HUES48 (cell line): ENCODE data around the gene NRG3.

Source experiments
- H3K27ac ChIP-seq: one replicate; pipeline ENCODE4 v1.7.0; 2013; ENCODE audit warnings: low read depth, low read length, inconsistent platforms
- H3K27me3 ChIP-seq: 2 replicates; pipeline ENCODE4 v1.6.1; 2013; ENCODE audit warnings: mild to moderate bottlenecking, low read length; ENCODE audit not compliant: control insufficient read depth, insufficient read depth
- H3K36me3 ChIP-seq: 2 replicates; pipeline ENCODE4 v1.6.1; 2013; ENCODE audit warnings: low read length; ENCODE audit not compliant: control insufficient read depth, insufficient read depth
- H3K4me1 ChIP-seq: 2 replicates; pipeline ENCODE4 v1.6.1; 2013; ENCODE audit warnings: mild to moderate bottlenecking, low read length; ENCODE audit not compliant: control insufficient read depth, insufficient read depth
- H3K4me3 ChIP-seq: 2 replicates; pipeline ENCODE4 v1.5.1; 2013; ENCODE audit warnings: mild to moderate bottlenecking, low read depth, low read length
- H3K9ac ChIP-seq: 2 replicates; pipeline ENCODE4 v1.6.1; 2013; ENCODE audit warnings: mild to moderate bottlenecking, low read depth, low read length, moderate library complexity
- H3K9me3 ChIP-seq: 2 replicates; pipeline ENCODE4 v1.6.1; 2013; ENCODE audit warnings: low read length; ENCODE audit not compliant: control insufficient read depth, insufficient read depth

NRG3 gene

DNA sequence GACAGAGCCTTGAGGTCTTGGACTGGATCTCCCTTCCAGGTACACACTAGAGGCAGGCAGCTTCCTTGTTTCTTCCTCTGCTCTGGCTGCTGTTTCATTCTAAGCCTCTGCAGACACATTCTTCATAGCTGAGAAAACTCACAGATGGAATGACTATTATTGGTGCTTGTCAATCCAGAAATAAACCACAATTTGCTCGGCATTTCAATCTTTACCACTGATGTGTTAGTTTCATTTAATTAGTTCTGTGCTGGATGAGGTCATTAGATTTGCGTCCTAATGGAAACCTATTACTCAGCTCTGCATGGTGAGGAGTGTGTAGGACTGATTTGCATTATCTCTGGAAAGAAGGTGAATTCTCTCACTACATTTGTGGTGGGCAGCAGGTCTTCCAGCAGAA, 392.5 kb downstream of the NRG3 start:
- H3K27me3 ChIP-seq: no peaks in the 10 kb centered on the region
- no peak overlapping the region for H3K4me3 ChIP-seq
- no peaks in the 10 kb centered on the region for H3K36me3 ChIP-seq
- no peak overlapping the region for H3K9ac ChIP-seq
- H3K27ac ChIP-seq: no peak overlapping the region
- H3K4me1 ChIP-seq: peaks cover 15% of the 10 kb centered on the region
- no peaks in the 10 kb centered on the region for H3K9me3 ChIP-seq

DNA sequence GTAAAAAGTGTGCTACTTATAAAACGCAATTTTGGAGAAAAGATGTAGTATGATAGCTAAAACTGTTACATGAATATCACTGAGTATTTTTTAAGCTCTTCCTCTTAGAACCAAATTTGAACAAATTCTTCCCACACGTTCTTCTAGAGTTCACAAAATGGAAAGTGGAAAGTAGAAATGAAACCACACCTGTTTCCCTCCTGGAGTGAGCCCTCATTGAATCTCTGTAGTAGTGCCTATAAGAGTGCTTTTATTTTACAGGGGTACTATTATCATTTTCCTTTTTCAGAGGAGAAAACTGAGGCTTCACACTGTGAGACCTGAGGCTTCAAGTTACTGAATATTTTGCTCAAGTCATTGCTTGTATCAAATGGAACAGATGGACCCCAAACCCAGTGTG, 393.0 kb downstream of the NRG3 start:
- Histone ChIP-seq H3K9ac (no peak overlapping the region), H3K4me1 (peaks cover 15% of the 10 kb centered on the region), H3K9me3 (no peaks in the 10 kb centered on the region), H3K27me3 (no peaks in the 10 kb centered on the region), H3K27ac (no peak overlapping the region), H3K36me3 (no peaks in the 10 kb centered on the region), H3K4me3 (no peak overlapping the region)

DNA sequence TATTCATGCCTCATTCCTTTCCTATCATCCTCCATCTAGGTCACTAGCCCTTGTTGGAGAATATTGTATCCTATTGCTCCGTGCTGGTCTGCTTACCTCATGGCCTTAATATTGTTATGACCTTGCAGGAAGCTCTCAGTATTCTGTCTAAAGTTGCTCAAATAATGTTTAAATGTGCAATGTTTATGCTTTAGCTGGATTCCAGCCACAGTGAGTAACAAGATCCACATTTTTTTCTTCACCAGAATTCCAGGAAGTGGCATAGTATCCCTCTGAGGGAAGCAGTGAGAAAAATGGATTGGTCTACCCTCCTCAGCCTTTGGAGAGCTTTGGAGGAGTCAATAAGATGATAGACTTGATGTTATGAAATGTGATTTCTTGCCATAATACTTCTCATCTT, 402.6 kb downstream of the NRG3 start:
- no peak overlapping the region for H3K4me3 ChIP-seq
- H3K9me3 ChIP-seq: no peaks in the 10 kb centered on the region
- no peak overlapping the region for H3K9ac ChIP-seq
- no peaks in the 10 kb centered on the region for H3K27me3 ChIP-seq
- H3K27ac ChIP-seq: no peak overlapping the region
- no peaks in the 10 kb centered on the region for H3K36me3 ChIP-seq
- no peaks in the 10 kb centered on the region for H3K4me1 ChIP-seq

DNA sequence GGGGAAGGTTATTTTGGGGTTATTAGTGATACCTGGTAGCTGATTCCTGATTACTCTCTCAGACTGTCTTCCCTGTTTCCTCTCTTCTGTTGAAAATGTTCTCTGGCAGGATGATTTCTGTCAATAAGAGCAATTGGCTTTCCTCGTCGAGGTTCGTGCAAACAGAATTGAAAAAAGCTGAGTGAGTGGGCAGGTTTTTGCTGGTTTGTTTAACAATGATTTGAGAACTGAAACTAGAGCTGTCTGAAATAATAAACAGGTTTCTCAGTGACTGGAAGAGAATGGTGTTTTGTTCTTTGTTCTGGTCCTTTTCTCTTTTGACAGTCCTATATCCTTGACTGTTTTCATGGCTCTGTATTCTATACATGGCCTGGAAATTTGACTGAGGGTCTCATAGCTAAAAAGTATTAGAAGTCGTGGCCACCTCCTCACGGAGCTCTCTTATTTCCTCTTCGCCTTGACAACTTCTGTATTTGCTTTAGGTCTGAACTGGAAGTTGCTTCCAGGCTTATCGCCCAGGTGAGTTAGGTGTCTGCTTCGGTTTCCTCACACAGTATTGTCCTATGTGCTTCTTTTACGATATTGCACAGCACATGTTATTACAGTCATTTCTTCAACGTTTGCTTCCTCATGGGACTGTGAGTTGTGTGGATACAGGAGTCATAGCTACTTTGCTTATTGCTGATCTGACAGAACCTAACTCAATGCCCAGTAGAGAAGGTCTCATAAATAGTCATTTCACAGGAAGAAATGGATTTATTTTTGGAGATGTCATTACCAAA, 403.6 kb downstream of the NRG3 start:
- Histone ChIP-seq H3K27me3 (no peaks in the 10 kb centered on the region), H3K9ac (no peak overlapping the region), H3K27ac (no peak overlapping the region), H3K36me3 (no peaks in the 10 kb centered on the region), H3K4me3 (no peak overlapping the region), H3K4me1 (no peaks in the 10 kb centered on the region), H3K9me3 (no peaks in the 10 kb centered on the region)

DNA sequence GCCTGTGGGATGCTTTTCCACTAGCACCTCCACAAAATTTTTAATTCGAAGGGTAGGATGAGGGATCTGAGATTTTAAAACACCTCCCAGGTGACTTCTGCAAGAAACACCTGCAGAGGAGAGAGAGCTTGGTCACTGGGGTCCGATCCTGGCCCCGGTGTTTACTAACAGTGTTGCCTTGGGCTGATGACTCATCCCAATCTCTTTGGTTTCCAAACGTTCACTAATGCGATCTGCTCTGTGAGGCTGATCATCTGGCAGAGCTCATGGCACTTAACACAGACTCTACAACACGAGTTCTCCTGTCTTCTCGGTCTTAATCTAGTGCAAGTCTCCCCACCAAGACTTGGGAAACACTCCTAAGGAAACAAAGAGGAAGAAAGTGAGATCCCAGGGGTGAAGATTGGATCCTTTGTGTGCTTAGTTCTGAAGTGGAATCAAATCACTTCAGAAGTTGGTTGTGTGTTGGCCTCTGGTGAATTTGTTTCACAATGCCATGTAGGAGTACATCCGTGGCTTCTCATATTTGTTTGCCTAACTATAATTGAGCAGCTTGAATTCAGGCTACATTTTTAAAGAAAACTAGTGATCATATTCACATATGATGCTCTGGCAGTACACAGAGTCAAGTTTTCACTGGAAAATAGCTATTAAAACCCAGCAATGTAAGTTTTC, 407.9 kb downstream of the NRG3 start:
- no peaks in the 10 kb centered on the region for H3K9me3 ChIP-seq
- no peaks in the 10 kb centered on the region for H3K27me3 ChIP-seq
- no peak overlapping the region for H3K9ac ChIP-seq
- H3K4me1 ChIP-seq: no peaks in the 10 kb centered on the region
- H3K36me3 ChIP-seq: no peaks in the 10 kb centered on the region
- no peak overlapping the region for H3K4me3 ChIP-seq
- H3K27ac ChIP-seq: no peak overlapping the region

DNA sequence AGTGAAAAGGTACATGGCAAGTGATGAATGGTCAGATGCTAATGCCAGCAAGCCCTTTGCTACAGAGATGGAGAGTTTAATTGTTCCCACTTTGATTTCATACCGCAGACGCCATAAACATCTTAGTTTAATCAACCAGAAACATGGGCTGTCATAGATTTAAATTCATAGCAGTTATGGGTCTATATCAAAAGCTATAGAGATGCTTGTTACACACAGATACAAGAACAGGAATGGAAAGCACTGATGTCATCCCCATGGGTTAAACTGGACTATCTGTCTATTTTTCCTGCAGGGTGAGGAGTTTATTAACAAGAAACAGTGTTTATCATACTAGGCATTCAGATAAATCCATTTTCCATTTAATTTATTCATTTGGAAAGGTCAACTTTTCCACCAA, 409.2 kb downstream of the NRG3 start:
- Histone ChIP-seq H3K9me3 (no peaks in the 10 kb centered on the region), H3K9ac (no peak overlapping the region), H3K27ac (no peak overlapping the region)

DNA sequence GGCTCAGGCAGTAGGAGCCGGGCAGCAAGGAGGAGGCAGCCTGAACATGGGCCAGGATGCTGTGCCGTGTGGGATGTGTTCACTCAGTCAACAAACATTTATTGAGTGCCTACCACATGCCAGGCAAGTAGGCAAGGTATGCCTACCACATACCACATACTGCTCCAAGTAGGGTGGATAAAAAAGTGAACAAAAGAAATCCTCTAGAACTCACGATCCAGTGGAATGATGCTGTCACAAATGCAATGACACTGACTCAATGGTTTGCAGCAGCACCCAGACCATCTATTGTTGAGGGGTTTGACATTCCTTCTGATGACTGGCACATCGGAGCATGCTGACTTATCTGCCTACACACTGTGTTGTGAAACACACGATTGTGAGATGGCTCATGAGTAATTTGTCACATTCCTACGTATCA, 413.5 kb downstream of the NRG3 start:
- no peaks in the 10 kb centered on the region for H3K36me3 ChIP-seq
- H3K4me3 ChIP-seq: no peak overlapping the region
- no peak overlapping the region for H3K9ac ChIP-seq
- H3K4me1 ChIP-seq: no peaks in the 10 kb centered on the region
- H3K9me3 ChIP-seq: no peaks in the 10 kb centered on the region
- no peaks in the 10 kb centered on the region for H3K27me3 ChIP-seq
- no peak overlapping the region for H3K27ac ChIP-seq

More for the DNA sequence above, 409.2 kb downstream of the NRG3 start:
- Histone ChIP-seq H3K36me3 (no peaks in the 10 kb centered on the region), H3K4me1 (no peaks in the 10 kb centered on the region), H3K4me3 (no peak overlapping the region), H3K27me3 (no peaks in the 10 kb centered on the region)

DNA sequence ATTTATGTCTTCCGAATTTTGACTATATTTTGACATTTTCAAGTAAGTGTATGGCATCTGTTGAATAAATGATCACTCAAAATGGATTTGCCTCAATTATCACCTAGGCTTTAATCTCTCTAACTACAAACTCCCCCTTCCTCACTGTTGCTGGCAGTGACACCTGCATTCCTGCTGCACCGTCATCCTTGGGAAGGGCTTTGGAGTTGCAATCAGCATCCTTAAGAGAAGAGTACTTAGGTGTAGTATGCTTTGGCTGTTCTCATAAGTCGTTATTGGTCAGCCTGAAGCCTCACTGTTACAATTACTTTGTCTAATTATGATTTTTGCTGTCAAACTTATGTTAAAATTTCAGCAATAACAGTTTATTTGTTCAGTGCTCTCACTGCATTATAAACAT, 415.0 kb downstream of the NRG3 start:
- Histone ChIP-seq H3K27me3 (no peaks in the 10 kb centered on the region), H3K9me3 (no peaks in the 10 kb centered on the region), H3K4me1 (no peaks in the 10 kb centered on the region), H3K36me3 (no peaks in the 10 kb centered on the region), H3K4me3 (no peak overlapping the region), H3K9ac (no peak overlapping the region), H3K27ac (no peak overlapping the region)

DNA sequence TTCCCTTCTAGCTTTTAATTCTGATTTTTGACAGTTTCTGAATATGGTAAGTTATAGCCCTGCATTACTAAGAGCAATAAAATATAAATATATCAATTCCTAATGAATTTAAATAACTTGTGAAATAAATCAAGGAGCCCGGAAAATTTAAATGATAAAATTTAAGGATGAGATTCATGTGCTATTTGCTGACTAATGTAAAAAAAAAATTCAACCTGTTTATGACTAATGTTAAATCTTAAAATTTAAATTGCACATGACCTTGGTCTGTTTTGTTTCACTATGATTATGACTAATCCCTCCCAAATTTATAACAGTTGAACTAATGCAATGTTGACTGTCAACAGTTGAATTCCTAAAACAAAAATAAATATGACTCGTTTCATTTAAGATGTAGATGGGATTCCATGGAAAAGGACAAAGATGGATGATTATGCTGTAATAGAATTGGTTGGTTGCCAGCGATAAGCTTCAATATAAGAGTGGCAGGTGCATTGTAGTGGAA, 419.9 kb downstream of the NRG3 start:
- H3K36me3 ChIP-seq: no peaks in the 10 kb centered on the region
- no peak overlapping the region for H3K9ac ChIP-seq
- no peaks in the 10 kb centered on the region for H3K9me3 ChIP-seq
- no peaks in the 10 kb centered on the region for H3K27me3 ChIP-seq
- no peak overlapping the region for H3K4me3 ChIP-seq
- H3K4me1 ChIP-seq: no peaks in the 10 kb centered on the region
- no peak overlapping the region for H3K27ac ChIP-seq

DNA sequence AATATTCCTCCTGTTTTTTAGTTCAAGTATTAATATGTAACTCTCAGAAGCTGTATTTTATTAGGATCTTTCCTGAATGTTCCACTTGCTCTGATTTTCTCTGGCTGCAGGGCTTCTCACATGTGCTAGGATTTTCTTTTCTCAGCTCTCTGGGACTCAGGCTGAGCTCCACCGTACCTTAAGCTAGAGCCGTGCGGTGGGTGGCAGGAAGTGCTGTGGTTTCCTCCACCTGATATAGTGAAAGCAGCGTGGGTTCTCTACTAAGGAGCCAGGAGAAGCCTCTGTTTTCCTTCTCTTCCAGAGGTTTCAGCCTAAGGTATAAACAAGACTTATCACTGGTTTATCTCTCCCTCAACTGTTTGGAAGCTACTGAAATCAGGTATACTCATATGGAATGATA, 433.6 kb downstream of the NRG3 start:
- no peaks in the 10 kb centered on the region for H3K36me3 ChIP-seq
- H3K4me3 ChIP-seq: no peak overlapping the region
- H3K9ac ChIP-seq: no peak overlapping the region
- H3K9me3 ChIP-seq: no peaks in the 10 kb centered on the region
- no peaks in the 10 kb centered on the region for H3K4me1 ChIP-seq
- H3K27me3 ChIP-seq: no peaks in the 10 kb centered on the region
- H3K27ac ChIP-seq: no peak overlapping the region

DNA sequence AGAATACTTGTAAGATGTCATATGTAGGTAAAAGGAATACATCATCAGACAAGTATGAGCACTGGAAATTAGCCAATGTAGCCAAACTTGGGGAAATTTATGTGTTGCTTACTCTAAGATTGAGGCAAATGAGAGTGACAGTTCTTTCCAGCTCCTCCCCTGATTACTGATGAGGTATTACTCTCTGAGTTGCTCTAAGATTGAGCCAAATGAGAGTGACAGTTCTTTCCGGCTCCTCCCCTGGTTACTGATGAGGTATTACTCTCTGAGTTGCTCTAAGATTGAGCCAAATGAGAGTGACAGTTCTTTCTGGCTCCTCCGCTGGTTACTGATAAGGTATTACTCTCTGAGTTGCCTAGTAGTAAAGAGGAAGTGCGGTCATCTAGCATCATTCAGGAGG, 435.8 kb downstream of the NRG3 start:
- H3K9me3 ChIP-seq: no peaks in the 10 kb centered on the region
- H3K27ac ChIP-seq: no peak overlapping the region
- no peak overlapping the region for H3K9ac ChIP-seq
- H3K36me3 ChIP-seq: no peaks in the 10 kb centered on the region
- H3K27me3 ChIP-seq: no peaks in the 10 kb centered on the region
- H3K4me1 ChIP-seq: no peaks in the 10 kb centered on the region
- H3K4me3 ChIP-seq: no peak overlapping the region
